ENCODE data around the gene PSMF1.

DNA sequence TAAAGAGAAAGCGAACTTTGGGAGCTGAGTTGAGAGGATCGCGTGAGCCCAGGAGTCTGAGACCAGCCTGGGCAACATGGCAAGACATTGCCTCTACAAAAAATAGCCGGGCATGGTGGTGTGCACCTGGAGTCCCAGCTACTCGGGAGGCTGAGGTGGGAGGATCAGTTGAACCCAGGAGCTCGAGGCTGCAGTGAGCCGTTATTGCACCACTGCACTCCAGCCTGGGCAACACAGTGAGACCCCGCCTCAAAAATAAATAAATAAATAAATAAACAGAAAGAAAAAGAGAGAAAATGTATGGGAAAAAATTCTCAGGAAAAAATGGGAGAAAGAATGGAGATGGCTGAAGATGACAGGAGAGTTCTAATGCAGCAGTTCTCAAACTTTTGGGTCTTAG is 87.4 kb downstream of the PSMF1 start:
- TF ChIP-seq, protein P1, sequence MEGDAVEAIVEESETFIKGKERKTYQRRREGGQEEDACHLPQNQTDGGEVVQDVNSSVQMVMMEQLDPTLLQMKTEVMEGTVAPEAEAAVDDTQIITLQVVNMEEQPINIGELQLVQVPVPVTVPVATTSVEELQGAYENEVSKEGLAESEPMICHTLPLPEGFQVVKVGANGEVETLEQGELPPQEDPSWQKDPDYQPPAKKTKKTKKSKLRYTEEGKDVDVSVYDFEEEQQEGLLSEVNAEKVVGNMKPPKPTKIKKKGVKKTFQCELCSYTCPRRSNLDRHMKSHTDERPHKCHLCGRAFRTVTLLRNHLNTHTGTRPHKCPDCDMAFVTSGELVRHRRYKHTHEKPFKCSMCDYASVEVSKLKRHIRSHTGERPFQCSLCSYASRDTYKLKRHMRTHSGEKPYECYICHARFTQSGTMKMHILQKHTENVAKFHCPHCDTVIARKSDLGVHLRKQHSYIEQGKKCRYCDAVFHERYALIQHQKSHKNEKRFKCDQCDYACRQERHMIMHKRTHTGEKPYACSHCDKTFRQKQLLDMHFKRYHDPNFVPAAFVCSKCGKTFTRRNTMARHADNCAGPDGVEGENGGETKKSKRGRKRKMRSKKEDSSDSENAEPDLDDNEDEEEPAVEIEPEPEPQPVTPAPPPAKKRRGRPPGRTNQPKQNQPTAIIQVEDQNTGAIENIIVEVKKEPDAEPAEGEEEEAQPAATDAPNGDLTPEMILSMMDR (IDR thresholded peaks at IDR 0.05): no peak
- no peak for TF ChIP-seq POLR2A (IDR thresholded peaks at IDR 0.05)
